Tibial artery (tissue), 4 donors: ENCODE measurements around the gene MCC.

Source experiments
- DNase-seq, 2 donors: peaks; one replicate each; pipeline ENCODE4 v3.0.0-alpha.2; 2019
- H3K27ac ChIP-seq, 2 donors: fragments of 200-600 bp; sonication (generic) in 1 of 2; 1 replicate in 1 of 2; 2 replicates in 1 of 2; pipeline ENCODE4 v1.5.1; 2018 to 2019; ENCODE audit warnings: mild to moderate bottlenecking in 1 of 2
- H3K27me3 ChIP-seq, 2 donors: fragments of 200-600 bp; sonication (generic) in 1 of 2; one replicate each; pipeline versions ENCODE4 v1.5.1 to v1.6.0; 2016 to 2019
- H3K36me3 ChIP-seq, 3 donors: fragments of 200-600 bp; sonication (generic) in 2 of 3; one replicate each; pipeline ENCODE4 v1.5.1; 2016 to 2019; ENCODE audit warnings: mild to moderate bottlenecking in 2 of 3
- H3K4me1 ChIP-seq, 4 donors: fragments of 200-600 bp; sonication (generic) in 2 of 4; 1 replicate in 3 of 4; 2 replicates in 1 of 4; pipeline ENCODE4 v1.5.1; 2016 to 2019
- H3K4me3 ChIP-seq, 2 donors: fragments of 200-600 bp; sonication (generic) in 1 of 2; 1 replicate in 1 of 2; 2 replicates in 1 of 2; pipeline ENCODE4 v1.5.1; 2018 to 2019; ENCODE audit warnings: mild to moderate bottlenecking in 2 of 2
- H3K9me3 ChIP-seq, 3 donors: fragments of 200-600 bp; sonication (generic) in 1 of 3; one replicate each; pipeline ENCODE4 v1.5.1; 2016 to 2019
- intact Hi-C: fragments of 100-400 bp; cut with DNase I; formaldehyde crosslinking; loops from one replicate; pipeline ENCODE4 v1.15.0; 2023; ENCODE audit warnings: low total_unique reads
- TF ChIP-seq, protein P1 (sequence below), 2 experiments: fragments of 200-600 bp in 1 of 2; fragments of 450-650 bp in 1 of 2; IDR thresholded peaks; one replicate each; pipeline ENCODE4 v1.5.1; 2017 to 2019; ENCODE audit warnings: antibody characterized with exemption in 2 of 2, mild to moderate bottlenecking in 1 of 2, moderate library complexity in 1 of 2

The MCC gene

DNA sequence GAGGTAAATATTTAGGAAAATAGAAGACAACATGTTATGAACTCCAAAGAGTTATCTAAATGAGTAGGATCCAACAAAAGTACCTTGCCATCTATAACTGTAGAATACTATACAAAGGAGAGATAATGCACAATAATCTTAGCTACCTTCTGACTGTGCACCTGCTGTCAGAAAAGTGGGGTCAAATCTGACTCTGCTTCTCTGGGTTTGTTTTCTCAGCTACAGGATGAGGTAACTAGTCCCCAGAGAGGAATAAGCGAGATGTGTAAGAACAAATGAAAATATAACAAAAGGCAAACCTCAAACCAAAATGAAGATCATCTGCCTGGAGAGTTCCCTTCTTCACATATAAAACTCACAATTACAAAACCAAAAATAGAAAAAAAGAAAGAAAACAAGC lies 306.8 kb downstream of the MCC start:
- intact Hi-C loops = no loop called here

DNA sequence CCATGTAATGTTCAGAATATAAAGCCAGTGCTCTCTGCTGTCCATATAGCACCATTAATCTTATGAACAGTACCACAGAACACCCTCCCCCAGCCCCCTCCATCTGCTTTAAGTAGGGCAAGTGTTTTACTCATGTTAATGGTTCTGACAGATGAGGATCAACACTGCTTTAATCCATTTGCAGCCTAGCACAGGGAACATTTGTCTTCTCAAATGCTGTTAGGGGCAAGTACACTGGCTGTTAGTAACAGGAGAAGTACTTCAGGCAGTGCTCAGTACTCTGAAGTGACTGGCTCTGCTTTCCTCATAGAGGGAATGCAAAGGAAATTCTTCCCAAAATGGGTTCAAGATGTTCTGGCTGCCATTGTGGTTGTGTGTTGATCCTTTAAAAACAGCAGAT lies 309.1 kb downstream of the MCC start:
- no peak for DNase-seq
- H3K4me3 ChIP-seq = no peak overlapping the region
- TF ChIP-seq, protein P1, sequence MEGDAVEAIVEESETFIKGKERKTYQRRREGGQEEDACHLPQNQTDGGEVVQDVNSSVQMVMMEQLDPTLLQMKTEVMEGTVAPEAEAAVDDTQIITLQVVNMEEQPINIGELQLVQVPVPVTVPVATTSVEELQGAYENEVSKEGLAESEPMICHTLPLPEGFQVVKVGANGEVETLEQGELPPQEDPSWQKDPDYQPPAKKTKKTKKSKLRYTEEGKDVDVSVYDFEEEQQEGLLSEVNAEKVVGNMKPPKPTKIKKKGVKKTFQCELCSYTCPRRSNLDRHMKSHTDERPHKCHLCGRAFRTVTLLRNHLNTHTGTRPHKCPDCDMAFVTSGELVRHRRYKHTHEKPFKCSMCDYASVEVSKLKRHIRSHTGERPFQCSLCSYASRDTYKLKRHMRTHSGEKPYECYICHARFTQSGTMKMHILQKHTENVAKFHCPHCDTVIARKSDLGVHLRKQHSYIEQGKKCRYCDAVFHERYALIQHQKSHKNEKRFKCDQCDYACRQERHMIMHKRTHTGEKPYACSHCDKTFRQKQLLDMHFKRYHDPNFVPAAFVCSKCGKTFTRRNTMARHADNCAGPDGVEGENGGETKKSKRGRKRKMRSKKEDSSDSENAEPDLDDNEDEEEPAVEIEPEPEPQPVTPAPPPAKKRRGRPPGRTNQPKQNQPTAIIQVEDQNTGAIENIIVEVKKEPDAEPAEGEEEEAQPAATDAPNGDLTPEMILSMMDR (IDR thresholded peaks at IDR 0.05) = no peak
- intact Hi-C loops = no loop called here
- H3K36me3 ChIP-seq = no peaks in the 10 kb centered on the region
- H3K27ac ChIP-seq = no peak overlapping the region
- H3K9me3 ChIP-seq = no peaks in the 10 kb centered on the region
- peaks cover 0 to 13% (median 6%) of the 10 kb centered on the region in 4 donors for H3K4me1 ChIP-seq
- H3K27me3 ChIP-seq = no peaks in the 10 kb centered on the region

More for the DNA sequence above, 306.8 kb downstream of the MCC start:
- DNase-seq = no peak
- peaks cover 0 to 13% (median 6%) of the 10 kb centered on the region in 4 donors for H3K4me1 ChIP-seq
- H3K36me3 ChIP-seq = no peaks in the 10 kb centered on the region
- no peak overlapping the region for H3K27ac ChIP-seq
- no peaks in the 10 kb centered on the region for H3K9me3 ChIP-seq
- H3K4me3 ChIP-seq = no peak overlapping the region
- TF ChIP-seq, protein P1 (IDR thresholded peaks at IDR 0.05) = no peak
- H3K27me3 ChIP-seq = no peaks in the 10 kb centered on the region

DNA sequence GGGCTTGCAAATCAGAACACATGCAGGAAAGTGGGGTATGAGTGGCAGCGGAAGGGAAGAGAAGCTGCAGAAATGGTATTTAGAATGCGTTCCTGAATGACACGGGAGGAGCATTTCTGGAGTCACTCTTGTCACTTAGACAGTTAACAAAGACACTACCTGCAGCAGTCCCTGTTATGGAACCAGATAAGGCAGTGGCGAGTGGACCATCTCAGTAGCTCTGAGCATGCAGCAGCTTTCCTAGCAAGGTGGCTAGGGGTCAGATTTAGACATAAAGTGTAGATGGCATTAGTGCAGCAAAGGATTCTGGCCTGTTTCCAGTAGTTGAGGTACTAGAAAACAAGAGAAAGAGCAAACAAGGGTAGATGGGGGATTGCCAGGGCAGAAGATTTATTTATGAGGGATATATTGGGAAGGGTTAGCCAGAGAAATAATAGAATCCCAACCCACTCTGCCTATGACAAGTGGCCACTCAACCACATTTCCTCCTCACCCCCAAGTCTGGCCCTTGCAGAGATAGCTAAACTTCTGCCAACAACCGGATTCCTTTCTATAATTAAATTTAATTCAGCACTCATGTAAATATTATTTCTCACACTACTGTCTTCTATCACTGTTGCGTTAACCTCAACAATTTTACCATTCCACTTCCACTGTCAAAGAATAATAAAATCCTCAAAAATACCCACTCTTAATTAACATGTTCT lies 310.0 kb downstream of the MCC start:
- H3K4me1 ChIP-seq = peaks cover 0 to 13% (median 6%) of the 10 kb centered on the region in 4 donors
- DNase-seq = no peak
- TF ChIP-seq, protein P1 (IDR thresholded peaks at IDR 0.05) = no peak
- H3K4me3 ChIP-seq = no peak overlapping the region
- no peak overlapping the region for H3K27ac ChIP-seq
- no peaks in the 10 kb centered on the region for H3K9me3 ChIP-seq
- H3K36me3 ChIP-seq = no peaks in the 10 kb centered on the region
- no peaks in the 10 kb centered on the region for H3K27me3 ChIP-seq
- intact Hi-C loops = no loop called here

DNA sequence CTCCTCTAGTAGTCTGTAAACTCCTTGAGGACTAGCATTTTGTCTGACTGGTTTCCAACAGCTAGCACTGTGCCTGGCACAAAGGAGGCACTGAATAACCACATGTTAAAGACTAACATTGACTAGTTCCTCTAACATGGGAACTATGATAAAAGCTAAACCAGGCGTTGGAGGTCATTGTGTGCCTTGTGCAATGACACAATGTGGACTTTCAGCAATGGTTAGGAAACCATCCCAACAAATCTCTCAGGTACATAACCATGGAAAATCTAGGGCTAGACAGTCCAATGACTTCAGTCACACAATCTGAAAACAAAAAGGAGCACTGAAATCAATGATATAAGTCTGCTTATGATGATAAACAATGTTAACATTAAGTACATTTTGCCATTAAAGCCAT lies 311.0 kb downstream of the MCC start:
- no peaks in the 10 kb centered on the region for H3K9me3 ChIP-seq
- no peak overlapping the region for H3K4me3 ChIP-seq
- no peaks in the 10 kb centered on the region for H3K27me3 ChIP-seq
- H3K36me3 ChIP-seq = no peaks in the 10 kb centered on the region
- TF ChIP-seq, protein P1 (IDR thresholded peaks at IDR 0.05) = no peak
- peaks cover 0 to 13% (median 6%) of the 10 kb centered on the region in 4 donors for H3K4me1 ChIP-seq
- H3K27ac ChIP-seq = no peak overlapping the region
- no peak for DNase-seq
- intact Hi-C loops = no loop called here

DNA sequence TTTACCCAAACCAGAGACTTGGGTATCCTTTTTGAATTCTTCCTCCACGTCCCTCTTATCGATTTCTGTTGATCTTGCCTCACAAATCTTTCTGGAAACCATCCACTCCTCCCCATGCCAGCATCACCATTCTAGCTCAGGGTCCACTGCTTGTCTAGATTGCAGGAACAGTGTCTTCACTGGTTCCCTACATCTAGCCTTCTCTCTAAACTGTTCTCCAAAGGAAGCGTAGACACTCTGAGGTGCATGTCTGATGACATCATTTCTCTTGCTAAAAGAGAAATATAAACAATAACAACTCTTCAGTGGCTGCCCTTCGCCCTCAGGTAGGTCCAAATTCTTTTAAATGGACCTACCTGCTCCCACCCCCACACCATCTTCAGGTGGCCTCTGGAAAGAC lies 311.5 kb downstream of the MCC start:
- no peak for DNase-seq
- Histone ChIP-seq H3K27ac (no peak overlapping the region), H3K36me3 (no peaks in the 10 kb centered on the region), H3K27me3 (no peaks in the 10 kb centered on the region), H3K4me3 (no peak overlapping the region), H3K9me3 (no peaks in the 10 kb centered on the region), H3K4me1 (peaks cover 0 to 13% (median 6%) of the 10 kb centered on the region in 4 donors)
- TF ChIP-seq, protein P1 (IDR thresholded peaks at IDR 0.05) = no peak
- intact Hi-C loops = no loop called here
